AG08396 (cell line): ENCODE data around the gene ADGRD1.
"Not testable (repeated sequence)": the region's sequence is repeated elsewhere in the genome, so short reads cannot be mapped to it uniquely, and the experiment has no call there.

Source experiments
- DNase-seq: peaks from one replicate; pipeline ENCODE4 v3.0.0; 2012; ENCODE audit warnings: low spot score, mixed read lengths

Gene ADGRD1

GRCh38 chr12:131055596-131056233 lies 102.0 kb downstream of the ADGRD1 start:
- DNase-seq = no peak

DNA sequence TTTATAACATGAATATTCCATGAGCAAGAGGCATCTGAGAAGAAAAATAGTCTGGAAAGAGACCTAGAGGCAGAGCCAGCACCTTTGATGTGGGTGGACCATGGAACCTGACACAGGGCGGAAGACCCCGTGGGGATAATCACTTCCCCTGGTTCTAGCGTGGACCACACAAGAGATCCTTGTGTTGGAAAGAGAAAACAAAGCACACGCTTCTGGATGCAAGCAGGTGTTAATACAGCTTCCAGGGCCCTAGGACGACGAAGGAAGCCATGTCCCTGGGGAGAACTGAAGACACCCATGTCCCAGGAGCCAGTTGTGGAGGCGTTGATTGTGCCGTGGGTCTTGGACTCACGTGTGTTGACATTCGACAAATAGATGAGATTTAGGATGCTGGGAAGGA lies 102.9 kb downstream of the ADGRD1 start:
- no peak for DNase-seq

DNA sequence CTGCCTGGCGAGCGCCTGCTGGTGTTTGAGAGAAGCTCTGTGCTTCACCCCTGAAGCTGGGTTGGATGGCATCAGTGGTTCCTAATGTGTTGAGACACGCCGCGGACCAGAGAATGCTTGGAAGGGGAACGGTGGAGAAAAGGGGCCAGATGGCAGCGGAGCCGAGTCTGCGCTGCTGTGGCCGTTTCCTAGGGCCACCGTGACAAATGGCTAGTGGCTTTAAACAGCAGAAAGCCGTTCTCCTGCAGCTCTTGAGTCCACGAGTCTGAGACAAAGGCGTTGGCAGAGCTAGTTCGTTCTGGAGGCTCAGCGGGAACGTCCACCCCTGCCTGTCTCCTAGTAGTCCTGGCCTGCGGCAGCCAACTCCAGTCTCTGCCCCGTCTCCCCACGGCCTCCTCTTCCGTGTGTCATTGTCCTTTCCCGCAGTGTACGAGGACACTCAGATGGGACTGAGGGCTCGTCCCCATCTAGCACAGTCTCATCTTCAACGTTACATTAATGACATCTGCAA lies 103.6 kb downstream of the ADGRD1 start:
- no peak for DNase-seq

DNA sequence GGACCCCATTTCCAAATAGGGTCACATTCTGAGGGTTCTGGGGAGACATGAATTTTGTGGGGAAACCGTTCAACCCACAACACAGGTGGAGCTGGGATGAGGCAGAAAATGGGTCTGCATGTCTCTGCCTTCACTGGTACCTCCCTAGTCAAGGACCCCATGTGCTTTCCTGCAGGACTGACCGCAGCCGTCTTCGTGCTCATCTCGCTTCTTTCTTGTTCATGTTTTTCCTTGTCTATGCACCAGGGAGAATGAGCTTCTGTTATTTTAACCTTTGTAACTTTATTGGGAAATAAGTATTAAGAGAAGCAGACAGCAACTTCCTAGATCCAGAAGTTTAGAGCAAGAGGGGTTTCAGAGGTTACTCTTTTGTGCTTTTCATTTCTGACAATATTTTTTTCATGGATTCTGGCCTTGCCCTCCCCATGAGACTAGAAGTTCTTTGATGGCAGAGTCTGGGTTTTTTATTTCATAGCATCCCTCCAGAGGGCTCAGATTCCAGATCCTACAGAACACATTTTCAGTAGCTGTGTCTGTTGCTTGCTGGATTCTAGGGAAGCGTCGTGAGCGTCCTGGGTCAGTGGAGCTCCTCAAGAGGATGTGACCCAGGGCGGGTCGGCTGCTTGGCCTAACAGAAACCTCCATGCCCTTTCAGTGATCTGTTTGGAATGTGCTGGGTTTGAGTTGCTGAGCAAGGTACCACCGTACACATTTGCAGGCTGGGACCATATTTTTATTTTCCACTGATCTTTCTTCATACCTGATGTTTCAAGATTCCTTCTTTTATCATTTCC lies 104.2 kb downstream of the ADGRD1 start:
- no peak for DNase-seq

DNA sequence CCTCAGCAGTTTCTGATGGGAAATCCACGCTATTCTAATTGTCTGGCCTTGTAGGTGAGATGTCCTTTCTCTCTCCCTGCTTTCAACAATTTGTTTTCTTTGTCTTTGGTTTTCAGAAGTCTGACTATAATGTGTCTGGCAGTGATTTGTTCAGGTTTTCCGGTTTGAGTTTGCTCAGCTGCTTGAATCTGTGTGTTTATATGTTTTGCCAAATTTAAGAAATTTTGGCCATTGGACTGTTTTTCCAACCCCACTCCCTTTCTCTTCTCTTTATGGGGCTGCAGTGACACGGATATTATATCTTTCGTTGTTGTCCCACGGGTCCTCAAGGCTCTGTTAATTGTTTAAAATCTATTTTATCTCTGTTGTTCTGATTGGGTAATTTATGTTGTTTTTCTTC lies 105.0 kb downstream of the ADGRD1 start:
- DNase-seq = no peak

GRCh38 chr12:131060011-131060703 lies 106.5 kb downstream of the ADGRD1 start:
- no peak for DNase-seq

DNA sequence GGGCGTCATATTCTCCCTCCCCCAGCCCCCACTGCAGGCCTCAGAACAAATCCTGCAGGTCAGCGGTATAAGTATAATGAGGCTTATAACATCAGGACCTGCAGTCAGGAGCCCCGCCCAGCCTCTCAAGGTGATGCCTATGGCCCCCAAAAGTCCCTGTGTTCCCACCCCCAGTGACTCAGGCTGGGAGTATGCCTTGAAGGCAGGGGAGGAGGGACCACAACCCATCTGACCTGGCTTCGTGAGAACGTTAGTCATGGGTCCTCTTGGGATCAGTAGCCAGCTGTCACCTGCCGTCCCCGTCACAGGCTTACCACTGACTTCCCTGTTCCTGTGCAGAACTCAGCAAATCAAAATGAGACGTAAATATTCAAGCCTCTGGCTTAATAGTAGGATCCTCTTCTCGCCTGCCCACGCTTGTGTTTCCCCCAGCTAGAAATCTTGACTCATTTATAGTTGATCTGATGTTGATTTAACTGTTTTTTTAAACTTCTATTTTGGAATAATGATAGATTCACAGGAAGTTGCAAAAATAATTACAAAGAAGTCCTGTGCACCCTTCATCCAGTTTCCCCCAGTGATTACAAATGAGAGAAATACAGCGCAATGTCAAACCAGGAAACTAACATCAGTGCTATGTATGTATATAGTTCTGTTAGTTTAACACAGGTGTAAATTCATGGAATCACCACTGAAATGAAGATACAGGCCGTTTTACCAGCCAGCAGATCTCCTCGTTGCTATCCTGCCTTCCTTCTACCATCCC lies 107.5 kb downstream of the ADGRD1 start:
- no peak for DNase-seq

GRCh38 chr12:131063413-131063812 lies 109.7 kb downstream of the ADGRD1 start:
- no peak for DNase-seq

- no peak for DNase-seq
Observed at GRCh38 chr12:131063960-131064359, 110.3 kb downstream of the ADGRD1 start.

- DNase-seq = no peak
Observed at GRCh38 chr12:131065279-131065678, 111.6 kb downstream of the ADGRD1 start.

- no peak for DNase-seq
Observed at GRCh38 chr12:131065801-131066200, 112.1 kb downstream of the ADGRD1 start.

DNA sequence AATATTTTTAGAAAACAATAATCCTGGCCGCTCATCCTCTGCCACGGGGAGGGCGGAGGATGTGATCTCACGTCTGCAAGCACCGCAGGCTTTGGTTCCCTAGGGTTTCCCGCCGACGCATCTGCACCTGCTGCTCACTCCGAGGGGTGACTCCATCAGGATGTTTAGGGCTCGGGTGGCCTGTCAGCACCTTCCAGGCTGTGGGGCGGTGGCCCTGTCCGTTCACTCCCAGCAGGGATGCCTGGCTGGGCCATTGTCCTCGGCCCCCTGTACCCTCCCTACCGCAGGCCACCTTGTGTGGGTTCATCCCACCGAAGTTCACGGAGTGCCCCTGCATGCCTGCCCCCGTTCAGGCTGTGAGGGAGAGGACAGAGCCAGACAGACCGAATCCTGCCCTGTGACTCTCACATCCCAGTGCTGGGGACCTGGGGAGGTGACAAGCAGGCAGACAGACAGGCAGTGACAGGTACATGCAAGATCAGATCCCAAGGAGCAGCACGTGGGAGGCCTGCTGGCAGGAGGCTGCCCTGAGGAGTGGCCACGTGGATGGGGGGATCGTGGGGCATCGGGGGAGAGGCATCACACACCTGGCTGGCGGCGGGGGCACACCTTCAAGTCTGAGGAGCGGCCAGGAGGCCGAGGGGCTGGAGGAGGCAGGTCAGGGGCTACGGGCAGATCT lies 112.6 kb downstream of the ADGRD1 start:
- no peak for DNase-seq

- no peak for DNase-seq
Observed at GRCh38 chr12:131066886-131067490, 113.3 kb downstream of the ADGRD1 start.

GRCh38 chr12:131067981-131068851 lies 114.5 kb downstream of the ADGRD1 start:
- no peak for DNase-seq

GRCh38 chr12:131068926-131069720 lies 115.4 kb downstream of the ADGRD1 start:
- DNase-seq = not testable (repeated sequence)

DNA sequence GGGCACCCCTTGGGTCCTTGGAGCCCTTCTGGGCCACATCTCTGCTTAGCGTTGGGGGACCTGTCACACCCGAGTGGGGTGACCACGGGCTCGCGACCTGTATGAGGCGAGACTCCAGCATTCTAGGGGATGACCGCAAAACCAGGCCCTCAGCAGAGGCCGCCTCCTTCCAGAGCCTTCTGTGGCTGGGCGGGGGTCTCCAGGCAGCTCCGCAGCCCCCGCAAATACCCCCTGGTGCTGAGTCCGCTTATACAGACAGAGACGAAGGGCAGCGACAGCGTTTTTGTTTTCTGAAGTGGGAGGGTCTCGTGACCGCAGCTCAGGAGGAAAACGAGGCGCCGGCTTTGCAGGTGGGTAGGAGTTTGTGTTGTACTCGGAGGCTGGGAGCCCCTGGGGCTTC lies 116.4 kb downstream of the ADGRD1 start:
- DNase-seq = not testable (repeated sequence)

DNA sequence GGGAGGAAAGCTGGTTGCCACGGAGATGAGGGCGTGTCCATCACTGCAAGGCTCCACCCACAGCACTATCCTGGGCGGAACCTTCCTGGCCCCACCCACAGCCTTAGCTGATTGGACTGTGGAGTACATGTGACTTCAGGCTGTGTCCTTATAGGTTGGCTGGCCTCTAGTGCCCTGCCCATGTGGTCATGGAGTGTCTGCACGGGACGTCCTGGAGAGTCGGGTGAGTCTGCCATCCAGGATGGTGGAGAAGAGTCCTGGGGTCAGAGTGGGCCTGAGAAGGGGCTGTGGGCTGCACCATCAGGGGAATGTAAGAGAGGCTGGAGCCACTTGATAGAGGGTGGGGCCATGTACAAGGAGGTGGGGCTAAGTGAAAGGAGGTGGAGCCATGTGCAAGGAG lies 117.0 kb downstream of the ADGRD1 start:
- not testable (repeated sequence) for DNase-seq

- not testable (repeated sequence) for DNase-seq
Observed at GRCh38 chr12:131071234-131071820, 117.6 kb downstream of the ADGRD1 start.

- not testable (repeated sequence) for DNase-seq
Observed at GRCh38 chr12:131071950-131072349, 118.2 kb downstream of the ADGRD1 start.
